ENCODE measurements around the gene CNTNAP2. TPM values are rescaled to one million over a fixed set of nuclear protein-coding genes. Genes with fewer than 3 reads are reported as not detected.

Gene CNTNAP2
- total RNA-seq, 1 experiment from 2014 or later = 0.03 TPM

DNA sequence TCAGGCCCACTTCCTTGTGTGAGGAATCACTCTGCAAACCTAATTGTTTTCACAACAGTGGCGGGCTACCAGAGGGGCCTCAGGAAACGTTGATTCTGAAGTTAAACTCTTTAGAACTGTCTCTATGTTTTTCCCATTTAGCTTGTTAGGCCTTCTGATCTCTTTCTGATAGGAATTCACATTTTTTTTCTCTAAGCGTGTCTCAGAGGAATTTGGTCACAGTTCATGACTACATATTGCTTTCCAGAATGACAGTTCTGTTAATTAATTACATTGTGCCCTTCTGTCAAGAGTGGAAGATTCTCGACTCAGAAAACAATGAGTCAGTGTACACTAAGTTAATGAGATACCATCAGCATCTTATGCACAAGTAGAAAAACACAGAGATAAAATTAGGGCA lies 2004.8 kb downstream of the CNTNAP2 start:
- ATAC-seq (no peak), DNase-seq (ENCODE audit: low read depth, low spot score) (no peak)
- CTCF ChIA-PET = no interaction called here
- Histone ChIP-seq H3K9me3 (ENCODE audit: control insufficient read depth, insufficient read depth, low read depth, low read length) (no peaks in the 10 kb centered on the region), H3K4me1 (ENCODE audit: control insufficient read depth, insufficient read depth, low read length) (no peaks in the 10 kb centered on the region), H3K27ac (ENCODE audit: low read length) (no peak overlapping the region), H3K4me3 (ENCODE audit: low read depth in 2 of 2, low read length in 2 of 2) (no peak overlapping the region), H3K36me3 (ENCODE audit: control insufficient read depth, insufficient read depth, low read length) (no peaks in the 10 kb centered on the region), H3K27me3 (ENCODE audit: control insufficient read depth, insufficient read depth, low read length) (no peaks in the 10 kb centered on the region)
- intact Hi-C loops (cut with micrococcal nuclease; ENCODE audit: unreplicated experiment) = no loop called here
- no peak for TF ChIP-seq TCF7L2 (IDR thresholded peaks at IDR 0.05; ENCODE audit: low read depth, low read length)
- TF ChIP-seq, protein P1, sequence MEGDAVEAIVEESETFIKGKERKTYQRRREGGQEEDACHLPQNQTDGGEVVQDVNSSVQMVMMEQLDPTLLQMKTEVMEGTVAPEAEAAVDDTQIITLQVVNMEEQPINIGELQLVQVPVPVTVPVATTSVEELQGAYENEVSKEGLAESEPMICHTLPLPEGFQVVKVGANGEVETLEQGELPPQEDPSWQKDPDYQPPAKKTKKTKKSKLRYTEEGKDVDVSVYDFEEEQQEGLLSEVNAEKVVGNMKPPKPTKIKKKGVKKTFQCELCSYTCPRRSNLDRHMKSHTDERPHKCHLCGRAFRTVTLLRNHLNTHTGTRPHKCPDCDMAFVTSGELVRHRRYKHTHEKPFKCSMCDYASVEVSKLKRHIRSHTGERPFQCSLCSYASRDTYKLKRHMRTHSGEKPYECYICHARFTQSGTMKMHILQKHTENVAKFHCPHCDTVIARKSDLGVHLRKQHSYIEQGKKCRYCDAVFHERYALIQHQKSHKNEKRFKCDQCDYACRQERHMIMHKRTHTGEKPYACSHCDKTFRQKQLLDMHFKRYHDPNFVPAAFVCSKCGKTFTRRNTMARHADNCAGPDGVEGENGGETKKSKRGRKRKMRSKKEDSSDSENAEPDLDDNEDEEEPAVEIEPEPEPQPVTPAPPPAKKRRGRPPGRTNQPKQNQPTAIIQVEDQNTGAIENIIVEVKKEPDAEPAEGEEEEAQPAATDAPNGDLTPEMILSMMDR (IDR thresholded peaks at IDR 0.05) = no peak
- no TSS peak for BruUV-seq (replicated peaks)
- POLR2A ChIA-PET = no interaction called here
- in situ Hi-C loops (cut with HindIII; ENCODE audit: low pct_unique_long_range_greater_than_20kb, low sequenced_read_pairs) = no loop called here

DNA sequence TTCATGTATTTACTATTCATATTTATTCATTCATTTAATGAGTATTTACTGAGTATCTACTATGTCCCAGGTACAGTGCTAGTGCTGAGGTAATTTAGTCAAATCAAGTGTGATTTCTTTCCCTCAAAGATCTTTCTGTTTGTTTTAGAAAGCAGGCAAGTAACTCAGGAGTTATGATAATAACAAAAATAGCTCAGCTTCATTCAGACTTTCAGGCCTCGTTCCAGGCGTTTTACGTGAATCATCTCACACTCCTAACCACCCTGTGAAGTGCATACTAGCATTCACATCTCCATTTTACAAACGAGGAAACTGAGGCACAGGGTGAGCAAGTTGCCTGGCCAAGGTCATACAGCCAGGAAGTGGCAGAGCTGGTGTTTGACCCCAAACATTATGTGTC lies 2005.2 kb downstream of the CNTNAP2 start:
- POLR2A ChIA-PET = no interaction called here
- H3K27me3 ChIP-seq (ENCODE audit: control insufficient read depth, insufficient read depth, low read length) = no peaks in the 10 kb centered on the region
- no TSS peak for BruUV-seq (replicated peaks)
- no peak overlapping the region for H3K27ac ChIP-seq (ENCODE audit: low read length)
- no peaks in the 10 kb centered on the region for H3K4me1 ChIP-seq (ENCODE audit: control insufficient read depth, insufficient read depth, low read length)
- intact Hi-C loops (cut with micrococcal nuclease; ENCODE audit: unreplicated experiment) = no loop called here
- DNase-seq (ENCODE audit: low read depth, low spot score) (no peak), ATAC-seq (no peak)
- no peak overlapping the region for H3K4me3 ChIP-seq (ENCODE audit: low read depth in 2 of 2, low read length in 2 of 2)
- CTCF ChIA-PET = no interaction called here
- TF ChIP-seq POLR2AphosphoS5 (IDR thresholded peaks at IDR 0.05; ENCODE audit: low read depth, low read length) = no peak
- TF ChIP-seq, protein P1 (IDR thresholded peaks at IDR 0.05) = no peak
- TF ChIP-seq TCF7L2 (IDR thresholded peaks at IDR 0.05; ENCODE audit: low read depth, low read length) = no peak
- TF ChIP-seq, protein P2, sequence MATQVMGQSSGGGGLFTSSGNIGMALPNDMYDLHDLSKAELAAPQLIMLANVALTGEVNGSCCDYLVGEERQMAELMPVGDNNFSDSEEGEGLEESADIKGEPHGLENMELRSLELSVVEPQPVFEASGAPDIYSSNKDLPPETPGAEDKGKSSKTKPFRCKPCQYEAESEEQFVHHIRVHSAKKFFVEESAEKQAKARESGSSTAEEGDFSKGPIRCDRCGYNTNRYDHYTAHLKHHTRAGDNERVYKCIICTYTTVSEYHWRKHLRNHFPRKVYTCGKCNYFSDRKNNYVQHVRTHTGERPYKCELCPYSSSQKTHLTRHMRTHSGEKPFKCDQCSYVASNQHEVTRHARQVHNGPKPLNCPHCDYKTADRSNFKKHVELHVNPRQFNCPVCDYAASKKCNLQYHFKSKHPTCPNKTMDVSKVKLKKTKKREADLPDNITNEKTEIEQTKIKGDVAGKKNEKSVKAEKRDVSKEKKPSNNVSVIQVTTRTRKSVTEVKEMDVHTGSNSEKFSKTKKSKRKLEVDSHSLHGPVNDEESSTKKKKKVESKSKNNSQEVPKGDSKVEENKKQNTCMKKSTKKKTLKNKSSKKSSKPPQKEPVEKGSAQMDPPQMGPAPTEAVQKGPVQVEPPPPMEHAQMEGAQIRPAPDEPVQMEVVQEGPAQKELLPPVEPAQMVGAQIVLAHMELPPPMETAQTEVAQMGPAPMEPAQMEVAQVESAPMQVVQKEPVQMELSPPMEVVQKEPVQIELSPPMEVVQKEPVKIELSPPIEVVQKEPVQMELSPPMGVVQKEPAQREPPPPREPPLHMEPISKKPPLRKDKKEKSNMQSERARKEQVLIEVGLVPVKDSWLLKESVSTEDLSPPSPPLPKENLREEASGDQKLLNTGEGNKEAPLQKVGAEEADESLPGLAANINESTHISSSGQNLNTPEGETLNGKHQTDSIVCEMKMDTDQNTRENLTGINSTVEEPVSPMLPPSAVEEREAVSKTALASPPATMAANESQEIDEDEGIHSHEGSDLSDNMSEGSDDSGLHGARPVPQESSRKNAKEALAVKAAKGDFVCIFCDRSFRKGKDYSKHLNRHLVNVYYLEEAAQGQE (IDR thresholded peaks at IDR 0.05; ENCODE audit: insufficient read depth in 1 of 2, low read depth in 2 of 2, low read length in 1 of 2) = no peak
- no peak for TF ChIP-seq SIN3A (IDR thresholded peaks at IDR 0.05; ENCODE audit: borderline replicate concordance, insufficient read depth, low read depth, low read length)
- in situ Hi-C loops (cut with HindIII; ENCODE audit: low pct_unique_long_range_greater_than_20kb, low sequenced_read_pairs) = no loop called here
- no peaks in the 10 kb centered on the region for H3K9me3 ChIP-seq (ENCODE audit: control insufficient read depth, insufficient read depth, low read depth, low read length)
- H3K36me3 ChIP-seq (ENCODE audit: control insufficient read depth, insufficient read depth, low read length) = no peaks in the 10 kb centered on the region

GRCh38 chr7:148124477-148124876 lies 2007.9 kb downstream of the CNTNAP2 start:
- ChIA-PET POLR2A (no interaction called here), CTCF (no interaction called here)
- TF ChIP-seq, protein P1 (IDR thresholded peaks at IDR 0.05) = no peak
- no peak for TF ChIP-seq TCF7L2 (IDR thresholded peaks at IDR 0.05; ENCODE audit: low read depth, low read length)
- TF ChIP-seq, protein P2 (IDR thresholded peaks at IDR 0.05; ENCODE audit: insufficient read depth in 1 of 2, low read depth in 2 of 2, low read length in 1 of 2) = no peak
- TF ChIP-seq POLR2AphosphoS5 (IDR thresholded peaks at IDR 0.05; ENCODE audit: low read depth, low read length) = no peak
- TF ChIP-seq SIN3A (IDR thresholded peaks at IDR 0.05; ENCODE audit: borderline replicate concordance, insufficient read depth, low read depth, low read length) = no peak
- BruUV-seq (replicated peaks) = no TSS peak
- Histone ChIP-seq H3K27me3 (ENCODE audit: control insufficient read depth, insufficient read depth, low read length) (no peaks in the 10 kb centered on the region), H3K27ac (ENCODE audit: low read length) (no peak overlapping the region), H3K9me3 (ENCODE audit: control insufficient read depth, insufficient read depth, low read depth, low read length) (no peaks in the 10 kb centered on the region), H3K4me3 (ENCODE audit: low read depth in 2 of 2, low read length in 2 of 2) (no peak overlapping the region), H3K36me3 (ENCODE audit: control insufficient read depth, insufficient read depth, low read length) (no peaks in the 10 kb centered on the region), H3K4me1 (ENCODE audit: control insufficient read depth, insufficient read depth, low read length) (no peaks in the 10 kb centered on the region)
- no peak for ATAC-seq
- in situ Hi-C loops (cut with HindIII; ENCODE audit: low pct_unique_long_range_greater_than_20kb, low sequenced_read_pairs) = no loop called here
- intact Hi-C loops (cut with micrococcal nuclease; ENCODE audit: unreplicated experiment) = no loop called here
- no peak for DNase-seq (ENCODE audit: low read depth, low spot score)
